ENCODE results near the gene CCNE1.

The CCNE1 gene

DNA sequence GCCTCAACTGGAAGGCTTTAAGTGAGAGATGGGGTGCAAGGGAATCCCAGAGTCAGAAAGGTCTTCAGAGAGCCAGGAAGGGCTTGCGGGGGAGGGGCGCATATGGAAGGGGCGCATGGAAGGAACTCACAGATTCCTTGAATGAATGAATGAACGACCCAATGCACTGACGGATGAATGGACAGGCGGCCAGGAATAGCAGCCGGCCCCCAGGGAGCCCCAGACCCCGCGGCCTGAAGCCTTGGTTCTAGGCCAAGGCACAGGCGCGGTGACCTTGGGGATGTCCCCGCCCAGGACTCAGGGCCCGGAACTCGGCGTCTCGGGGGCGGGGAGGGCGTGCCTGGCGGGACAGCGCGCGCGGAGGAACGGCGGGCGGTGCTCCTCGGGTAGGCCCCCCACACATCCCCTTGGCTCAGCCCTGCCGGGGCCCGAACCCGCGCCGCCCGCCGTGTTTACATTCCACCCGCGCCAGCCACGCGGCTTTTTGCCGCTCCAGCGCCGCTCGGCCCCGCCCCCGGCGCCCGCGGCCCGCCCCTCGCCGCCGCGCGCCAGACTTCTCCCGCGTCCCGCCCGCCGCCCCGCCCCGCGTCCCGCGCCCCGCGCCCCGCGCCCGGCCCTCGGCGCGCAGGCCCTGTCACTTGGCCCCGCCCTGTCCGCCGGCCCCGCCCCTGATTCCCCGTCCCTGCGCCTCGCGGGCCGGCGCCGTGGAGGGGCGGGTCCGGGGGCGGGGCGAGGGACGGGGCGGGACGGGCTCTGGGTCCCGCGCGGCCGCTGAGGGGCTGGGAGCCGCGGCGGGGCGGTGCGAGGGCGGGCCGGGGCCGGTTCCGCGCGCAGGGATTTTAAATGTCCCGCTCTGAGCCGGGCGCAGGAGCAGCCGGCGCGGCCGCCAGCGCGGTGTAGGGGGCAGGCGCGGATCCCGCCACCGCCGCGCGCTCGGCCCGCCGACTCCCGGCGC is at the start of gene CCNE1:
TSS of gene CCNE1 (plus strand) at position 867 of the 955 bp plus-strand sequence. CDS start 565 bp downstream, outside the sequence.
- peak; percentile 92 for DNase-seq

DNA sequence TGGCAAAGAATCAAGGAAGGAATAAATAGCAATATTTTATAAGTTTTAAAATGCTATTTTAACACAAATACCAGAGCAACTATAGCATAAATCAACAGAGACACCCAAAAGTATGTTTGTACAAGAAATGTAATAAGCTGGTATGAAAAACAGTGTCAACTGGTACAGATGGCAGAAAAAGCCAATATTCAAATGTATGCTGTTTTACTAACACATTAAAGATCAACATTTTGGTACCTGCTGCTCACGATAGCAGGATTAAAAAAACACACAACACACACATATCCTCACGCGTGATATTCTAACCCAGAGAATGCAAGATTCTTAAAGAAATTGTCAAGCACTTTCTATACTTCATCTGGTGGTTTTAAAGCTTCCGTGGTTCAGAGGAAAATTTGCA is 48.6 kb upstream of the CCNE1 start:
- no peak for DNase-seq

DNA sequence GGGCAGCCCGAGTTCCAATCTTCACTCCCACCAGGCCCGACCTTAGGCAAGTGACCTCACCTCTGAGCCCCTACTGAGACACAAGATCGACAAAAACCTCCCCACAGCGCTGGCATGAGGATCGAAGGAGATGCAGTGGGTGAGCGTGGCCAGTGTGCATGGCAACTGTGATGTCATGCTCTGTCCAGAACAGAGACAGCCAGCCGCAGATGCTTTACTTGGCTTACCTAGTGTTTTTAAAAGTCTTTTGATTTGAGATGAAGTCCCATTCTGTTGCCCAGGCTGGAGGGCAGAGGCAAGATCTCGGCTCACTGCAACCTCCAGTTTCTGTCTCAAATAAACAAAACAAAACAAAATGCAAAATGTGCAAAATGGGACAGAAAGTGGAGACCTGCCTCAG is 47.4 kb upstream of the CCNE1 start:
- DNase-seq: no peak

DNA sequence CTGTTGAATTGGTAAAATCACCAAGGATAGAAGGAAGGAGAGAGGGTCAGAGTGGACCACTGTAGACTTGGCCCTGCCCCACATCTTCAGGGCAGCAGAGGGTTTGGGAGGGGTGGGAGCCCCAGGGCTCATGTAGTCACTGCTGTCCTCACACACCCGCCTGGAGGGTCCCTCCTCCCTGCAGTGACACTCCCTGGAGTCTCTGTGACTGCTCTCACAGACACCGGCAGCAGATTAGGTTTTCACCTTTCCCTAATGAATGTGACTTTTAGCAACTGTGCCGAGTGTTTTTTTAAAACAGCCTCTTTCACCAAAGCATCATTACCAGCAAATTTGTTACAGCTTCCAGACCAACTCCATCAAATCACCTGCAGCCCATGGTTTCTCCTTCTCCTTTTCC is 45.7 kb upstream of the CCNE1 start:
- no peak for DNase-seq

DNA sequence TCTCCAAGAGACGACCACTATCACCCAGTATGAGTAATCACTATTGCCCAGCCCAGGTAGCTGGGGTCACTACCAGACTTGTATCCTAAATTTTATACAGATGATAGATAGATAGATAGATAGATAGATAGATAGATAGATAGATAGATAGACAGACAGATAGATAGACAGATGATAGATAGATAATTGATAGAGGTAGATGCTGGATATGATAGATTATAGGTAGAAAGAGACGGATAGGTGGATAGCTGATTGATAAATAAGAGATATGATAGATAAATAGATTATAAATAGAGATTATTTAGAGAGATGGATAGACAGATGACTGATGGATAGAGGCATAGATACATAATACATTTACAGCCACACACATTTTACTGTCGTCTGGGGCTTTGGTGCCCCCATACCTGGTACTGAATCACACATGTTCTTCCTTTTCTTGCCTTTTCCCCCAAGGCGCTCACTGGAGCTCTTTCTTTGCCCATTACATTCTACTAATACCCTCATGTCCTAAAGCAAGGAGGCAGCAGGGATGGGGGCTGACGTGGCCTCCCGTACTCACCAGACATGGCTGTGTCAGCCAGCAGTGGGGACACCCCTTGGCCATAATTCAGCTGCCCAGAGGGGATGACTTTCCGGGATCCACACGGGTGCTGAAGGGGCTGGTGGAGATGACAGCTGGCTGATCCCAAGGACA is 44.6 kb upstream of the CCNE1 start:
- DNase-seq: no peak

DNA sequence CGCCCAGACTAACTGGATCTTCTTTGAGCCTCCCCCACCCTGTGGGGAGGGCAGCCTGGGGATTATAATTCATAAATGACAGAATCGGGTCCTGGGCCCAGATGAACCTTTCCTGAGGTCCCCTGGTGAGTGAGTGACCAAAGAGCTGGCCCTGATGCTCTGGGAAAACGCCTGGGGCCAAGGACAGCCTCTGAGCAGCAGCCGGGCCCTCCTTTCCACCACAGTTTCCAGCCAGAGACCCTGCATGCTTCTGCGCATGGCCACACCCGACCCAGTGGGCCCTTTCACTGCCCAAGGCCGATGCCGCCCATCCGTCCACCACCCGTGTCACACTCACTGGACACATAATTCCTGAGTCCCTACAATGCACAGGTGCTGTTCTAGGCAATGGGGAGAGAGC is 43.6 kb upstream of the CCNE1 start:
- DNase-seq: no peak

DNA sequence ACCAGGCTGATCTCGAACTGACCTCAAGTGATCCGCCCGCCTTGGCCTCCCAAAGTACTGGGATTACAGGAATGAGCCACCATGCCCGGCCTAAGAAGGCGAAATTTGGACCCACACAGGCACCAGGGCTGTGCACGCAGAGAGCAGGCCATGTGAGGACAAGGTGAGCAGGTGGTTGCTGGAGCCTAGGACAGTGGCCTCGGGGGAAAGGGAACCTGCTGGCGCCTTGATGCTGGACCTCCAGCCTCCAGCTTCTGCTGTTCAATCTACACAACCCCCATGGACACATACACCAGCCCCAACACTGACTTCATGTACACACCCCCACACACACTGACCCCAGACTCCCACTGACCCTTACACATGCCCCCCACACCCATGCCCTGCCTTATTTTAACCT is 41.8 kb upstream of the CCNE1 start:
- no peak for DNase-seq

DNA sequence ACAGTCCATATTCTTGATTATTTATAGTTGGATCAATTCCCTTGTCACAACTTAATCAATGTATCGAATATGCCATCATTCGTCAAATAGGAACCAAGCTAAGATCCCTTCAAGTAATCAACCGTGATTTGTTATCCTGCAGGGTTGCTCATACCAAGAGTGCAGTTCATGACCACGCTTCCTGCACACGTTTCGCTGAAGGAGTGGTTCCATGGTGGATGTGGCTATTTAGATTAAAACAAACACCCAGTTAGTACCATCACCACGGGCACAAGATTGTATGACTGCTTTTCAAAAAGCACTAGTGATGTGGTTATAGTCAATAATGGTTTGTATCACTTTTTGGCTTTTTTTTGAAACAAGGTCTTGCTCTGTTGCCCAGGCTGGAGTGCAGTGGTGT is 41.1 kb upstream of the CCNE1 start:
- no peak for DNase-seq

DNA sequence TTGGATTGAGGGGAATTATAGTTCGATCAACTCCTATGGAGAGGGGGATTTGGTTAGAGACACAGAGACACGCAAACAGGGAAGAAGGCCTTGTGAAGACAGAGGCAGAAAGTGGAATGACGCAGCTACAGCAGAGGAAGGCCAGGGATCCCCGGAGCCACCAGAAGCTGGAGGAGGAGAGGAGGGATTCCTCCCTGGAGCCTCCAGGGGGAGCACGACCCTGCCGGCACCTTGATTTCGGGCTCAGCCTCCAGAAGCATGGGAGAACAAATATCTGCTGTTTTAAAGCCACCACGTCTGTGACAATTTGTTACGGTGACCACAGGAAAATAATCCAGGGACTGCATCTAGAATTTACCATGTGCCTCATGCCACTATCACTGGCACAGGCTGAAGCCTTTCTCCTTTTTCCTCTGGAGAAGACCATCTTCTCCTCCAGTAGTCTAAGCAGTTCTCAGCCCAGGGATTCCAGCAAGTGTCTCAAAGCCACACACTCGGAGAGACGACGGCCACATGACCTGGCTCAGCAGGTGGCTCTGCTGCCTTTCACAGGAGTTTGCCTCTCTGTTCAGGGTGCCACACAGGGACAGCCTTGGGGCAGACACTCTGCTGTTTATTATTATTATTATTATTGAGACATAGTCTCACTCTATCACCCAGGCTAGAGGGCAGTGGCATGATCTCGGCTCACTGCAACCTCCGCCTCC is 39.9 kb upstream of the CCNE1 start:
- DNase-seq: no peak

DNA sequence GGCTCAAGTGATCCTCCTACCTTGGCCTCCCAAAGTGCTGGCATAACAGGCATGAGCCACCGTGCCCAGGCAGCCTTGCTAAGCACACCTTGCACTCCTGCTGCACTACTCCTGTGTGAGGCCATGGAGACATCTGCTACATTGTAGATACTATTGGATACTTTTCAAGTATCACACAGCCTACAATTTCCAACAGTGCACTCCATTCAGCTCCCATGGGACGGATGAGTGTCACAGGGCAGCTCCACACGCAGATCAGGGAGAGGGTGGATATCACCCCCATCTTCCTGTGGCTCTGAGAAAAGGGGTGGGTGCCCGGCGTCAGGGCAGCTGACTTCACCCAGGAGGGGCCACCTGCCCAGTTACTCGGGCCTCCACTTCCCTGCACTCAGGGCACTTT is 39.1 kb upstream of the CCNE1 start:
- no peak for DNase-seq

DNA sequence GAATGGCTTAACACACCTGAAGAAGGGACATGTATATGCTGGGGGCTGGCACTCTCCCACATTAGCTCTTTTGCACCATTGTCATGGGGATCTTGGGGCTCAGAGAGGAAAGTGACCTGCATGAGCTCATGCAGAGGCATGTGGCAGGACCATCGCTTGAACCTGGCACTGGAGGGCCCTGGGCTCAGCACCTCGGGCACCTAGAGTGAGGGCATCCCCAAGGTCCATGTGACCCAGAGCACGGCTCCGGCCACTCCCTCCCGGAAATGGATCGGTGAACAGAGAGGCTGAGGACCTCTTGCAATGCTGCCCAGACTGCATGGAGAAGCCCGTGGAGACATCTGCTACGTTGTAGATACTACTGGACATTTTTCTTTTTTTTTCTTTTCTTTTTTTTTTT is 38.6 kb upstream of the CCNE1 start:
- DNase-seq: no peak

DNA sequence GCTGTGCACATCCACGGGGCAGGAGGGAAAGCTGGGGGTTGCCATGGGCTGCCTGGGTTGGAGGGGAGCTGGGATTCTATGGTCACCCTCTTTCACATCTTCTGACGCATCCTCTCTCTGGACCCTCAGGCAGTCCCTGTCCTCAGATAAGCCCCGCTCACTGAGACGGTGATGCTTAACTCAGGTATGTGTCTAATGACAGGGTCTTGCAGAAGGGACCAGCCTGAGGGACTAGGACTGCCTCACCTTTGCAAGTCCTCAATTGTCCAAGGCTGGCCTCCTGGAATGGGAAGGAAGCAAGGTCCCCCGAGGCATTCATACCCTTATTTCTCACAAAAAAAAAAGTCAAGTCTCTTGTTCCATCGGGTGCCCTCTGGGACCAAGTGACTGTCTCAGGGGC is 37.7 kb upstream of the CCNE1 start:
- DNase-seq: no peak

DNA sequence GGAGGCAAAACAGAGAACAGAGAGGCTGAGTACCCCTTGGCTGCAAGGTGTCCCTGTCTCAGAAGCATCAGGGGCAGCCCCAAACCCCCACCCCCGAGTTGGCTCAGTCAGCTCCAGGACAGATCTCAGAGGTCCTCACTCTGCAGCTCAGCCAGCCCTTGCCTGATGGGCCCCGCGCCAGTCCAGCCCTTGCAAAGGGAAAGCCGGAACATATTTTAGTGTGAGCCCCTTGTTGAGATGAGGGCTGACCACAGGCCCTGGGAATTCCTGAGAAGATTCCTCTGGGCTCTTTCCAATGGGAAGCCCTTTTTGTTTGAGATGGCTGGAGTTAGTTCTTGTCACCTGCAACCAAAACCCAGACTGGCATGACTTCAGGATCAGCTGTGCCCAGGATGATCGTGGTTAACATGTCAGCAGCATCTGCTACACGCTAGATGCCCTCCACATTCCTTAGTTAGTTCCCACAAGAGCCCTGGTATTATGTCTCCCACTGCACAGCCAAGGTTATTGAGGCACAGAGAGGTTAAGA is 33.9 kb upstream of the CCNE1 start:
- DNase-seq: no peak

DNA sequence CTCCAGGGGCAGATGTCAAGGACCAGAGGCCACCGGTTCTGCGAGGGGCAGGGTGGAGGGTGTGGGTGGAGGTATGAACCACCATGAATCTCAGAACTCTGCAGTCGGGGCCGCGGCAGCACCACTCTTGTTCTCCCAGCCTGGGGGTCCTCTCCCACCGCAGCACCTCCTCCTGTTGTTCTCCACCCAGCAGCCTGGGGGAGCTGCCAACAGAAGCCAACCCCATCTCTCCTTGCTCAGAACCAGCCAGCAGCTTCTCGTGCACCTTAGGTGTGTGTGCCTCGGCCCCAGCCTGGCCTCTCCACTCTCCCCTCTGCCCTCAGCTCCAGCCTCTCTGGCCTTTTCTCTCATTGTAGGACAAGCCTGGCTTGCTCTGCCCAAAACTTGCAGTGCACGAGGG is 31.9 kb upstream of the CCNE1 start:
- no peak for DNase-seq

DNA sequence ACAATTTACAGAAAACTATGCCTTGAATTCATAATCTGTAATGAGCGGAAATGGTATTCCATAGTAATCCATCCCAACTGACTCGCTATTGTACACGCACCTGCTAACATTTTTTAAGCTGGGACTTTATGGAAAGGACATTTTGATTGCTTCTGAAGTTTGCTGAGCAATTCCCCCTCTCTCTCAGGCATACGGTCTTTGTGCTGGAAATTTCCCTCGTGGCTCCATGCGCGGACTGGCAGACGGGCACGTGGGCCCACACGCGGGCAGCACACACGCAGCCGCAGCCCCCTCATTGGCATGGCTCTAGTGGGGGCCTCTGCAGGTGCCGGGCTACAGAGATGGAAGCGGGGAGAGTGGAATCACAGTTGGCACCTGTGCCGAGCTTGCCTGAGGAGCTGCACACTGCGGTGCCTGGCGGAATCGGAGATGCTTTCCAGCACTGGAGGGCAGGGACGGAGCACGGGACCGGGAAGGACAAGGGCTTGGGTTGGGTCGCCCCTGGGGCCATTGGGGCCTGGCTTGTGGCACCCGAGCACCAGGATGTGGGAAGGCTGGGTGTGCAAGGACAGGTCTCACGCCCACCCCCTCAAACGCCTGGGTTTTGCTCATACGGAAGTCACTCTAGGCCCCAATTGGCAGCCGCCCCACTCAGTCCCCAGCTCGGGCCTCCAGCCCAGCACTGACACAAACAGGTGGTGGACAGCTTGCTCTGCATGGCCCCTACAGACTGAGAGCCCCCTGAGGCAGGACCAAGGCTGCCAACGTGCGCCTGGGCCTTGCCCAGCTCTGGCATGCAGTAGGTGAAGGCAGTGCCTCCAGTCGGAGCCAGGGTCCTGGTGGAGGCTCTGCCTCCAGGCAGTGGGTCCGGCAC is 30.2 kb upstream of the CCNE1 start:
- no peak for DNase-seq

DNA sequence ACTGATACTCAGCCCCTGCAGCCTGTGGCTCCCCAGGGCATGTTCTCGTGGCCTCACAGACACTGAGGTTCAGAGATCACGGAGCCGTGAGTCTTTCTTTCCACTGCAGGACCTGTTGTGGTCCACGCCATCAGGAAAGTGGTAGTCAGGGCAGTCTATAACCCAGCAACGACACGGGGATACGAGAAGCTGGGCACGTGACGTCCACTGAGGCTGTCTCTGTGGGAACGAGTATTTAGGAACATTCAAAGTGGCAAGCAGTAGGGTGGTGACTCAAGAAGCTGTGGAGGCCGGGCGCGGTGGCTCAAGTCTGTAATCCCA is 29.6 kb upstream of the CCNE1 start:
- DNase-seq: no peak

DNA sequence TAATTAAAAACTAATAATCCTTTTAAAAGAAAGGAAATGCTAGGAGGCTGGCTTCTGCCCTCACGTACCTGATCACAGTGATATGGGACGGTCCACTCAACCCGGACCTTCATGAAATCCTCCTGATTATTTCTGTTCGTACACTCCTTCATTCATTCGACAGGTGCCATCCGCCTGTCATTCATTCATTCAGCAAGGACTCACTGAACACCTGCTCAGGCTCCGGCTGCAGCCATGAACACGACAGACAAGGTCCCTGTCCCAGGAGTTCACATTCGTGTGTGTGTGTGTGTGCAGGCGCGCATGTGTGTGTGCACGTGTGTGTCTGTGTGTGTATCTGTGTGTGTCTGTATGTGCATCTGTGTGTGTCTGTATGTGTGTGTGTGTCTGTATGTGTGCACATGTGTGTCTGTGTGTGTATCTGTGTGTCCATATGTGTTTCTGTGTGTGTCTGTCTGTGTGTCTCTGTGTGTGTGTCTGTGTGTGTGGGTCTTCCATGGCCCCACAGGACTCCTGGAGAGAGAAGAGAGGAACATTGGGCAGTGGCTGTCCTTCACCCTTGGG is 28.1 kb upstream of the CCNE1 start:
- no peak for DNase-seq

DNA sequence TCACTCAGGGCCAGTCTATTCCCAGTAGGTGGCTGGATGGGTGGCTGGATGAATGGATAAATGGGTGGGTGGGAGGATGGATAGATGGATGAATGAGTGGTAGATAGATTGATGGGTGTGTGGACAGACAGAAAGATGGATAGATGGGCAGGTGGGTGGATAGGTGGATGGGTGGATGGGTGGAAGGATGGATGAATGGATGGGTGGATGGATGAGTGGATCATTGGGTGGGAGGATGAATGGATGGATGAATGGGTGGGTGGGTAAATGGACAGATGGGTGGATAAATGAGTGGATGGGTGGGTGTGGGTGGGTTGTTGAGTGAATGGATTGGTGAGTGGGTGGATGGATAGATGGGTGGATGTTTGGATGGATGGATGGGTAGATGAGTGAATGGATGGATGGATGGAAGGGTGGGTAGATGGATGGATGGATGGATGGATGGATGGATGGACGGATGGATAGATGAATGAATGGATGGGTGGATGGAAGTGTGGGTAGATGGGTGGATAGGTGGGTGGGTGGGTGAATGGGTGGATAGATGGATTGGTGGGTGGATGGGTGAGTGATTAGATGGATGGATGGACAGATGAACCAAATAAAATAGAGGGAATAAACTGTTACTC is 27.1 kb upstream of the CCNE1 start:
- DNase-seq: no peak

DNA sequence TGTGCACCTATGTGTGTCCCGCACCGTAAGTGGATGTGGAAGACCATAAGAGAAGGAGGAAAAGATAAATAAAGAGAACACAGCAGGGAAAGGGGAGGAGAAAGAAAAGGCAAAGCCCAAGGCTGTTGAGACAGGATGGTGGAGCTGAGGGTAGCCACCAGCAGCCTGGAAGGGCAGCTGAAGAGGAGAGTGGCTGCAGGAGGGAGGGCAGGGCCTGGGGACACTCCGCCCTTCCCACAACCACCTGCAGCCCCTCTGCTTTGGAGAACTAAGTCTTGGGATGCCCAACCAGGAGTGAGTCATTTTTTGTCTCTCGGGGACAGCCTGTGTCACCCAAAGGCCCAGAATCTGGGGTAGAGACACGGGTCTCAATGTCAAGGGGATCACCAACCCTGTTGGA is 26.4 kb upstream of the CCNE1 start:
- no peak for DNase-seq

DNA sequence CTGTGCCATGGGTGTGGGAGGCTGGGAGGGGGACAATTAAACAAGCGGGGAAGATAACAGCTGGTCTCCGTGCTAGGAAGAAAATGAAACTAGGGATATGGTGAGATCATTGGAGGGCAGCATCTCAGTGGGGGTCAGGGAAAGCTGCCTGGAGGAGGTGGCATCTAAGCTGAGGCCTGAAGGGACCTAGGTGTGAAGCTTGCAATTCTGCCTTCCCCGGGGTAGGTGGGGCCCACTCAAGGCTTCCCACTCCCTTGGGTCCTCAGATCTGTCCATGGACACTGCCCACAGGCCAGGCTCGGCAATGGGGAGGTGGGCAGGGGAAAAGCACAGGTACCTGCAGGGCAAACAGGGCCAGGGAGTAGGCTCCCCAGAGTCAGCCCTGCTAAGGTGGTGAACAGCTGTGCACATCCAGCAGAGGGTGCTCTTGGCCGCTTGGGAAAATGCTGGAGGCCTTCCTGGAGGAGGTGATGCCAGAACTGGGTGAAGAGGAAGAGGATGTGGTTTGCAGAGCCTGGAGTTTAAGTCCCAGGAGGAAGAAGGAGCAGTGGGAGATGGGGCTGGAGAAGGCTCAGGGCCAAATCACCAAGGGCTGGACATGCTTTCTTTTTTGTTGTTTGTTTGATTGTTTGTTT is 25.7 kb upstream of the CCNE1 start:
- DNase-seq: no peak

DNA sequence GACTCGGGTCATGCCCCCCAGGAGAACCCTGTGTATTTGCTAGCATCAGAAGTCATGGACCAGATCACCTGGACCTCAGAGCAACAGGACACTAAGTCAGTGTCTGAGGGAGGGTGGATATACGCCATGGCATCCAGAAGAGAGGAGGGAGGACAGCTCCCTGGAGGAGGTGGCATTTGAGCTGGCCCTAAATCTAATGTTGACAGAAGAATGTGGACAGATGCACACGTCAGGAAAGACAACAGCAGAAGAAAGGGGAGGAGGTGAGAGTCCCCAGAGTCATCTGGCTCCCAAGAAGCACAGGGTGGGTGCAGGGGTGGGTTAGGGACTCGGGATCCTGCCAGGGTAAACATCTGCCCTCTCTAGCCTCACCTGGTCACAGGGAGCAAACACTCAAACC is 24.5 kb upstream of the CCNE1 start:
- DNase-seq: no peak
